ENCODE data around the gene ROBO1. TPM values are rescaled to one million over a fixed set of nuclear protein-coding genes. Genes with fewer than 3 reads are reported as not detected.

ROBO1 gene
- total and polyA plus RNA-seq, 2 of the 13 experiments (the other 11 are each of a cell fraction or from before 2014, with no cell fraction given): 52.2 to 71.0 TPM

DNA sequence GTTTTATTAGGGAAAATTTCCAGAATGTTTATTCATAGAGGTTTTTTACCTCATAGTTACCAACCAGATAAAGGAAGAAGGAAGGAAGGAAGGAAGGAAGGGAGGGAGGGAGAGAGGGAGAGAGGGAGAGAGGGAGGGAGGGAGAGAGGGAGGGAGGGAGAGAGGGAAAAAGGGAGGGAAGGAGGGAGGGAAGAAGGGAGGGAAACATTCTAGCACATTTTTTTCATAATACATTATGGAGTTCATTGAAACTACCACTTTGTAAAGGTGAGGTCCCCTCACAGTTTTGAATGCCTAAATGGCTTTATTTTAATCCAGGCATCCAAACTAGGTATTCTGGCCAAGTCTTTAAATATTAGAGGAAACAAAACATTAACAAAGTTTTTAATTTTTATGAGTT, 1049.1 kb downstream of the ROBO1 start:
- Histone ChIP-seq H3K9ac (ENCODE audit: insufficient read depth, low read depth, low read length) (no peak overlapping the region), H3K4me3 (replicated peaks in 1 of 3; ENCODE audit: insufficient read depth in 1 of 3, low read depth in 2 of 3, low read length in 3 of 3) (no peak overlapping the region), H3K4me1 (ENCODE audit: insufficient read depth, low read length) (peaks cover 8% of the 10 kb centered on the region), H3K9me3 (ENCODE audit: low read length) (no peaks in the 10 kb centered on the region), H3K36me3 (replicated peaks in 1 of 2; ENCODE audit: control insufficient read depth in 1 of 2, insufficient read depth in 2 of 2, low read length in 2 of 2) (peaks cover 2 to 20% of the 10 kb centered on the region in 2 experiments), H3K27ac (ENCODE audit: extremely low read length, insufficient read depth, low read length) (no peak overlapping the region), H2AFZ (ENCODE audit: low read length) (no peak overlapping the region), H4K20me1 (ENCODE audit: insufficient read depth, low read length) (no peaks in the 10 kb centered on the region), H3K4me2 (ENCODE audit: low read depth, low read length) (no peak overlapping the region), H3K27me3 (ENCODE audit: control insufficient read depth in 1 of 2, insufficient read depth in 2 of 2, low read length in 2 of 2) (no peaks in the 10 kb centered on the region), H3K79me2 (ENCODE audit: insufficient read depth, low read length) (no peaks in the 10 kb centered on the region)
- in situ Hi-C loops (cut with HindIII; ENCODE audit: extremely low pct_ligation_motif_present, low pct_unique_long_range_greater_than_20kb) (no loop called here), intact Hi-C loops (cut with micrococcal nuclease; ENCODE audit: unreplicated experiment) (no loop called here)
- ChIA-PET POLR2A (no interaction called here), CTCF (ENCODE audit: low intra/inter-chr PET ratio, low total read pairs) (no interaction called here)
- no TSS peak for BruUV-seq (replicated peaks)
- DNase-seq (ENCODE audit: low spot score) (no peak), ATAC-seq (no peak), FAIRE-seq (no peak)
- TF ChIP-seq PCBP2 (optimal IDR thresholded peaks at IDR 0.05; ENCODE audit: low read depth, low read length, poor library complexity, severe bottlenecking) (peak; percentile 30), ZNF546 (CRISPR knock-in tag; conservative IDR thresholded peaks at IDR 0.05) (no peak), SP140L (CRISPR knock-in tag; IDR thresholded peaks at IDR 0.05; ENCODE audit: borderline replicate concordance) (no peak), HNRNPK (IDR thresholded peaks at IDR 0.05; ENCODE audit: low read depth, low read length, poor library complexity, severe bottlenecking) (peak; percentile 99)

- ChIA-PET CTCF (ENCODE audit: low intra/inter-chr PET ratio, low total read pairs) (no interaction called here), POLR2A (no interaction called here)
- no peak for ATAC-seq
- no TSS peak for BruUV-seq (replicated peaks)
- in situ Hi-C loops (cut with HindIII; ENCODE audit: extremely low pct_ligation_motif_present, low pct_unique_long_range_greater_than_20kb) (no loop called here), intact Hi-C loops (cut with micrococcal nuclease; ENCODE audit: unreplicated experiment) (no loop called here)
- Histone ChIP-seq H3K9ac (ENCODE audit: insufficient read depth, low read depth, low read length) (no peak overlapping the region), H3K27ac (ENCODE audit: extremely low read length, insufficient read depth, low read length) (no peak overlapping the region), H3K36me3 (replicated peaks in 1 of 2; ENCODE audit: control insufficient read depth in 1 of 2, insufficient read depth in 2 of 2, low read length in 2 of 2) (peaks cover 2 to 20% of the 10 kb centered on the region in 2 experiments), H3K27me3 (ENCODE audit: control insufficient read depth in 1 of 2, insufficient read depth in 2 of 2, low read length in 2 of 2) (no peaks in the 10 kb centered on the region), H3K4me2 (ENCODE audit: low read depth, low read length) (no peak overlapping the region), H2AFZ (ENCODE audit: low read length) (no peak overlapping the region), H3K9me3 (ENCODE audit: low read length) (no peaks in the 10 kb centered on the region), H4K20me1 (ENCODE audit: insufficient read depth, low read length) (no peaks in the 10 kb centered on the region), H3K4me3 (replicated peaks in 1 of 3; ENCODE audit: insufficient read depth in 1 of 3, low read depth in 2 of 3, low read length in 3 of 3) (no peak overlapping the region), H3K4me1 (ENCODE audit: insufficient read depth, low read length) (peaks cover 1% of the 10 kb centered on the region), H3K79me2 (ENCODE audit: insufficient read depth, low read length) (no peaks in the 10 kb centered on the region)
- FAIRE-seq: no peak
- DNase-seq (ENCODE audit: low spot score): no peak
- WGBS (ENCODE audit: low lambda C conversion rate): 99% methylated on average over 5 of the region's 5 CpGs
- TF ChIP-seq MAFK (conservative IDR thresholded peaks at IDR 0.05 in 1 of 2, IDR thresholded peaks at IDR 0.05 in 1 of 2; ENCODE audit: low read length in 2 of 2) (peak; percentile 96 to 99), MAFF (IDR thresholded peaks at IDR 0.05; ENCODE audit: low read depth, low read length) (peak; percentile 98), GTF3A (CRISPR knock-in tag; conservative IDR thresholded peaks at IDR 0.05) (no peak)
Observed at GRCh38 chr3:78717041-78717440, 1050.8 kb downstream of the ROBO1 start.
